Activated T-helper 1 cell treated with anti-CD3 and anti-CD28 coated beads, Interleukin-2, amount 50 U/mL, for 16 hours (primary cell): ENCODE measurements around the gene PPA1.
A peak's percentile ranks its signal among the peaks of the same experiment; 100 is the strongest.
"Not testable (repeated sequence)": the region's sequence is repeated elsewhere in the genome, so short reads cannot be mapped to it uniquely, and the experiment has no call there.

Source experiments
- DNase-seq, 2 donors: peaks; one replicate each; pipeline ENCODE4 v3.0.0-alpha.2; 2020; ENCODE audit warnings: low read depth in 1 of 2, low spot score in 1 of 2

PPA1 gene

GRCh38 chr10:70233109-70233938 is at the start of gene PPA1:
TSS of gene PPA1 (minus strand) at chr10:70233429. CDS start at chr10:70233327, 102 bp downstream.
- DNase-seq: peak; percentile 98 to 99

GRCh38 chr10:70281609-70282008 is 48.4 kb upstream of the PPA1 start:
- no peak for DNase-seq

DNA sequence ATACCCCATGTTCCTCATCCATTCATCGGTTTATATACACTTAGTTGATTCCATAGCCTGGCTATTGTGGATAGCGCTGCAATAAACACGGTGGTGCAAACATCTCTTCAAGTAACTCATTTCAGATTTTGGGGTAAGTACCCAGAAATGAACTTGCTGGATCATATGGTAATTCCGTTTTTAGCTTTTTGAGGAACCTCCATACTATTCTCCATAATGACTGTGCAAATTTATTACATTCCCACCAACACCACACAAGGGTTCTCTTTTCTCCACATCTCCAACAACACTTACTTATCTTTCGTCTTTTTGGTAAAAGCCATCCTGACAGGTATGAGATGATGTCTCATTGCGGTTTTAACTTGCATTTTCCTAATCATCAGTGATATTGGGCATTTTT is 46.9 kb upstream of the PPA1 start:
- DNase-seq: no peak

DNA sequence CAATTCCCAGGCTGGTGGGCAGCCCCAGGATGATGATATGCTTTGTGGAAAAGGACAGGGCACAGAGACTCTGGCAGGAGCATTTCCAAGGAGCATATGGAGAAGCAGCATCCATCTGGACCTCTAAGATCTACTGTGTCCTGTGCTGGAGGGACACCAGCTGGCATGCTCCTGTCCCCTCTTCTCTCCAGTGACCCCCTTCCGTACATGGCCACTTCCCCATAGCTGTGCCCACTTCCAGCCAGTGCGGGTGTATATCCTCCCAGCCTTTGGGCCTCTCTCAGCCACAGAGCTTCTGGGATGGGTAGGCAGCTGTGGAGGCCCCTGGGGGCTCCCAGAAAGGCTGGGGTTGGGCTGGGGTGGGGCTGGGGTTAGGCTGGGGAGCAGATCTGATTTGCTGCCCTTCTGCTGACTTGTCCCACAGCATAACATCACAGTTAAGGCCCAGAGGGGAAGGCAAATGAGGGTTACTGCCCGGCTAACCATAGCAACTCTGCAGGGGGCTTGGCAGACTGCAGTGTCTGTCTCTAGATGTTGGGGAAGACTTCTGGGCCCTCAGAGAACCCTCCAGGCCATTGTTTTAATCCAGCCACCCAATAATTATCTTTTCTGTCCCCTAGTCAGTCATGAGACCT is 44.3 kb upstream of the PPA1 start:
- no peak for DNase-seq

GRCh38 chr10:70274643-70275042 is 41.4 kb upstream of the PPA1 start:
- no peak for DNase-seq

- DNase-seq: no peak
Measured at GRCh38 chr10:70272925-70273316, 39.7 kb upstream of the PPA1 start.

DNA sequence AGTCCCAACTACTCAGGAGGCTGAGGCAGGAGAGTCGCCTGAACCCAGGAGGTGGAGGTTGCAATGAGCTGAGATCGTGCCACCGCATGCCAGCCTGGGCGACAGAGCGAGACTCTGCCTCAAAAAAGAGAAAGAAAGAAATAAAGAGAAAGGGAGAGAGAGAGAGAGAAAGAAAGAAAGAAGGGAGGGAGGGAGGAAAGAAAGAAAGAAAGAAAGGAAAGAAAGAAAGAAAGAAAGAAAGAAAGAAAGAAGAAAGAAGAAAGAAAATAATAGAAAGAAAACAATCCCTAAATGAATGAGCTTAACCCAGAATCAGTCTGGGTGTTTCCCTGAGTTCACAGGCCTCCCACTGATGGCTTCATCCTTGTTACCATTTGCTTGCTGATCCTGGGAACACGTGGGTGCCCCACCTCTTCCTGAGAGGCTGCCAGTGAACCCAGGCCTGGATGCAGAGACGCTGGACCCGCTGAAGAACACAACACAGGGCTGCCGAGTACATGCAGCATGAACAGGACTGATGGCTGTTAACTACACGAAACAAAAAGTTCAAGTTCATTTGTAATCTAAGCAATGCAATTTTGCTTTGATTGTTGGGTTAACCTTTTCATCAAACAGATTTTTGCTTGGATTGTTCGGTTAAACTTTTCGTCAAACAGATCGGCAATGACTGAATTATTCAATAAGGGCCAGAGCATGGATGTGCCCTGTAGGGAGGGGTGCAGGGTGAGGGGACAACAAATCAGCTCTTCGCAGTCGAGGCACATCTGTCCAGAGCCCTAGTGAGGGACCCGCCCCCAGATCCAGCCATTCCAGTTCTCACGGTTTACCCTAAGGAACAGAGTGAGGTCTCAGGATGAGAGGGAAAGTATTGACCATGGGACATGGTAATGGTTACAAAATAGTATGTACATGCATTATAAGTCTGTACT is 39.0 kb upstream of the PPA1 start:
- DNase-seq: no peak

DNA sequence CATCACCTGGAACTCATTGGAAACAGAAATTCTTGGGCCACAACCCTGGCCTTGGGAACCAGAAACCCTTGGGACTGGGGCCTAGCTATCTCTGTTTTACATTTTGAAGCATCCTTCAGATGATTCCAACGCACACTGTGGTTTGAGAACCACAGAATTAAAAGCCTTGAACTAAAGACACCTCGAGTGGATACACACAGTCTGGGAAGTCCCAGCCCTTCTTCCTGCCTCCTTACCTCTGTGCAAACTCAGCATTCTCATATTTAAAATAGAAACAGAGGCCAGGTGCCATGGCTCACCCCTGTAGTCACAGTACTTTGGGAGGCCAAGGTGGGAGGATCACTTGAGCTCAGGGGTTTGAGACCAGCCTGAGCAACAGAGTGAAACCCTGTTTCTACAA is 37.7 kb upstream of the PPA1 start:
- DNase-seq: no peak

DNA sequence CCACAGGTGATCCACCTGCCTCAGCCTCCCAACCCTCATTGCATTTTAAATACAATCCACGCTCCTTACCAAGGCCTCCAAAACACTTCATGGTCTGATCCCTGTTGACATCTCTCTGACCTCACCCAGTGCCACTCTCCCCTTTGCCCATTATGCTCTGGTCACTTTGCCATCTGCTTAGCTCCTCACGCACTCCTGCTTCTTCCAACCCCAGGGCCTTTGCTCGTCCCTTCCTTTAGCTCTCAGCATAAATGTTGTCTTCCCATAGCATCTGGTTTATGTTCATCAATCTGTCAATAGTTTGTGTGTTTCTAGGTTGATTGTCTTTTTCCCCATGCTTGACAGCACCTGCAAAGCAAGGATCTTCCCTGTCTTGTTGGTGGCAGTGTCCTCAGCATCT is 36.5 kb upstream of the PPA1 start:
- DNase-seq: no peak

GRCh38 chr10:70268376-70268775 is 35.1 kb upstream of the PPA1 start:
- no peak for DNase-seq

- DNase-seq: no peak
Measured at GRCh38 chr10:70267161-70267933, 34.1 kb upstream of the PPA1 start.

- no peak for DNase-seq
Measured at GRCh38 chr10:70266701-70267100, 33.5 kb upstream of the PPA1 start.

- DNase-seq: no peak
Measured at GRCh38 chr10:70266056-70266455, 32.8 kb upstream of the PPA1 start.

- no peak for DNase-seq
Measured at GRCh38 chr10:70265032-70265689, 31.9 kb upstream of the PPA1 start.

DNA sequence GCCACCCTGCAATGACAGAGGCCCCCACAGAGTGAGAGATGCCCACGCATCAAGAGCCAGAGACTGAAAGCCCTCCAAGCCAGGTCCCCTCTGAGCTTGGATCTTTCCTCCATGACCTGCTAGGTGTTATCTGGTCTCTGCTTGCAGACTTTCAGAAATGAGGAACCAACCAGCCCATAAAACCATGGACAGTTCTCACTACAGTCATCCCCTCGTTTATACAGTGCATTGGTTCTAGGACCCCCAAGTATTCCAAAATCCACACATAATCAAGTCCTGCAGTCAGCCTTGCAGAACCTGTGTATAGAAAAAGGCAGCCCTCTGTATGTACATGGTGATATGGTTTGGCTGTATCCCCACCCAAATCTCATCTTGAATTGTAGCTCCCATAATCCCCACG is 27.5 kb upstream of the PPA1 start:
- DNase-seq: no peak

- no peak for DNase-seq
Measured at GRCh38 chr10:70260259-70260658, 27.0 kb upstream of the PPA1 start.

DNA sequence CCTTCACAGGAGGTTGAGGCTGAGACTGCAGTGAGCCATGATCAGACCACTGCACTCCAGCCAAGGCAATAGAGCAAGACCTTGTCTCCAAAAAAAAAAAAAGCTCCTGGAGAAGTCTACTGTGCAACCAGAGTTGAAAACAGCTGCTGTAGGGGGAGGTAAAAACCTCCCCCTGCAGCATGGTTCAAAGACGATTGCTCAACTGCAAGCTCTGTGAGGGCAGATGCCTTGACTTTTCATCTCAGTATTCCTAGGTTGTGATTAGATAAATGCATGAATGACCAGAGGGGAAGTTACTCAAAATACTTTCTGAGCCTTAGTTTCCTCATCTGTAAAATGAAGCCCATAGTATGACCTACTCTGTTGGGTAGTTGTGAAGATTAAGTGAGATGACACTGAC is 25.0 kb upstream of the PPA1 start:
- no peak for DNase-seq

DNA sequence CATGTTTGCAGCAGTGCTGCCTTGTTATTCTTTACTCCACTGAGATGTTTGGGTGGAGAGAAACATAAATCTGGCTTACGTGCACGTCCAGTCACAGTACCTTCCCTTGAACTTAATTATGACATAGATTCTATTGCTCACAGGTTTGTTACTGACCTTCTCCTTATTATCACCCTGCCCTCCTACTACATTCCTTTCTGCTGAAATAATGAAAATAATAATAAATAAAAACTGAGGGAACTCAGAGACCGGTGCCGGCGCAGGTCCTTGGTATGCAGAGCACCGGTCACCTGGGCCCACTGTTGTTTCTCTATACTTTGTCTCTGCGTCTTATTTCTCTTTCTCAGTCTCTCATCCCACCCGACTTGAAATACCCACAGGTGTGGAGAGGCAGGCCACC is 24.6 kb upstream of the PPA1 start:
- not testable (repeated sequence) for DNase-seq

DNA sequence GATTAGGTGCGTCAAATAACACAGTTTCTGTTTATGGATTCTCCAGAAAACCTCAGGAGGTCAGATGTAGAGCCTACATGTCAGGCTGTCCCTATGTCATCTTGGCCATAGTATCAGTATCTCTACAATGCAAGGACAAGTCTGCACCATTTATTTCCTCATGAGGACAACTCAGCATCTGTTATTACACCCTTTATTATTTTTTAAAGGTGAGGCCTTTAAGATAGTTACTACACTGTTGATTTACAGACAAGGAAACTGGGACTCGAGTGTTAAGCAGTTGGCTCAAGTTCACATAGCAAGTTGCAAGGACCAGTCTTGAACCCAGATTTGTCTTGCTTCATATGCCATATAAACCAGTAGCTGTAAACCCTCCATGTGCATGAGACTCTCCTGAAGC is 23.2 kb upstream of the PPA1 start:
- DNase-seq: no peak
